GM20431 (cell line): ENCODE results near the gene LRRC23.
"Not testable (repeated sequence)": the region's sequence is repeated elsewhere in the genome, so short reads cannot be mapped to it uniquely, and the experiment has no call there.

ENCODE experiments used
- in situ Hi-C: fragments of 300-500 bp; cut with MseI, MboI; formaldehyde crosslinking; loops from one replicate; pipeline ENCODE4 v1.15.0; 2020; ENCODE audit warnings: low sequenced_read_pairs; ENCODE audit not compliant: unreplicated experiment

Gene LRRC23

GRCh38 chr12:6872073-6873048 is 32.3 kb upstream of the LRRC23 start:
- in situ Hi-C loops: no loop called here

GRCh38 chr12:6873094-6874014 is 31.3 kb upstream of the LRRC23 start, which contains the start of gene SPSB2:
SPSB2 (minus strand) TSS chr12:6873303; CDS start chr12:6872901, 402 bp downstream.
- in situ Hi-C loops: no loop called here

- in situ Hi-C loops: not testable (repeated sequence)
These were observed 30.6 kb upstream of the LRRC23 start for GRCh38 chr12:6874015-6874368.

GRCh38 chr12:6879824-6880223 is 24.8 kb upstream of the LRRC23 start:
- in situ Hi-C loops: not testable (repeated sequence)

DNA sequence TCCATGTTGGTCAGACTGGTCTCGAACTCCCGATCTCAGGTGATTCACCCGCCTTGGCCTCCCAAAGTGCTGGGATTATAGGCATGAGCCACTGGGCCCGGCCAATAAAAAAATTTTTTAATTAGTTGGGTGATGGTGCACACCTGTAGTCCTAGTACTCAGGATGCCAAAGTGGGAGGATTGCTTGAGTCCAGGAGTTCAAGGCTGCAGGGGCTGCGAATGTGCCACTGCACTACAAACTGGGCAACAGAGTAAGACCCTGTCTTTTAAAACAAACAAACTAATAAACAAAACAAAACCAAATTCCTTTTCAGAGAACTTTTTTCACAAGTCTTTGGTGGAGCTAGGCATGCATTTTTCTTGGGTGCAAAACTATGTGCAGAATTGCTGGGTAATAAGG is 21.4 kb upstream of the LRRC23 start:
- in situ Hi-C loops: no loop called here

DNA sequence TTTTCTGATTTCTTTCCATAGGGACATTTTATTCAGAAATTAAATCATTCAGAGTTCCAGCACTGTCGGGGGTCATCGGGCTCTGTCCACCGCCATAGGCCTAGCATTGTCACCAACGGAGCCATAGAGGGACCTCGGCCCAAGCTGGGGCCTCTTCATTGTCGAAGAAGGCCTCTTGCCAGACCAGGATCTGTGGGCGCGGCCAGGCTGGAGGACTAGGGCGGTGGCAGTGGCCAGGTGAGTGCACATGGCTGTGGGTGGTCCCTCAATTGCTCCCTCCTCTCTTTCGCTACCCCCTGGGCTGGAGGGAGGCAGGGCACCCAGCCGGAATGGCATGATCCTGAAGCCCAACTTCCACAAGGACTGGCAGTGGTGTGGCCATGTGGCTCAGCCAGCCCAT is 20.9 kb upstream of the LRRC23 start:
- in situ Hi-C loops: no loop called here

DNA sequence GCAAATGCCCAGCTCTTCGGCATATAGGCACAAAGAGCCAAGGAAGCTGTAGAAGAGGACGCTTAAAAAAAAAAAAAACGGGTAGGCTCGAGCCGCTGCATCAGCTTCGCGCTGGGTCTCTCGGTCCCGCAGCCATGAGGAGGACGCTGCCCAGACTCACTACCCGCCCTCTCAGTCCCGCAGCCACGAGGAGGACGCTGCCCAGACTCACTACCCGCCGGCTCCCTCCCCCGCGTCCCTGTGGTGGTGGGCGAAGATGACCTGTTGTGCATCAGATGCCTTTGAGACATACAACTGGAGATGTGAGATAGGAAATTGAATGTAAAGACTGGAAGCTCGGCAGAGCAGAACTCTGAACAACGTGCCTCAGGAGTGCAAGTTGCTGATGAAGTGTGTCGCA is 20.1 kb upstream of the LRRC23 start:
- in situ Hi-C loops: no loop called here

- in situ Hi-C loops: not testable (repeated sequence)
These were observed 18.2 kb upstream of the LRRC23 start for GRCh38 chr12:6886206-6886999.

- in situ Hi-C loops: no loop called here
These were observed 17.2 kb upstream of the LRRC23 start for GRCh38 chr12:6887460-6887859.

DNA sequence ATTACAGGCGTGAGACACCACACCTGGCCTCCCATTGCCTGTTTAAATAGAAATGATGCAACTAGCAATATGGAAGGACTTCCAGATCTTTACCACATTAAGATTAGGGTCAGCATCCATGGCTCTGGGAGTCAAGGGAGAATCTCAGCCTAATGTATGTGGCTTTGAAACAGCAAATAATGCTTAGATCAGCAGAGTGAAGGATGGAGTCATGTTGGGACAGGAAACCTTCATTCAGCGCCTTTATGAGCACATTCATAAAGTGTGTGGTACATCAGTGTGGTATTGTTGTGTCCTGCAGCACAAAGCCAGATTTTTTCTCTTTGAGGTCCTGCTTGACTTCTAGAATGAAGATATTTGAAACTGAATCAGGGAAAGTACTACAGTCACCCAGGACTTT is 16.3 kb upstream of the LRRC23 start:
- in situ Hi-C loops: no loop called here

DNA sequence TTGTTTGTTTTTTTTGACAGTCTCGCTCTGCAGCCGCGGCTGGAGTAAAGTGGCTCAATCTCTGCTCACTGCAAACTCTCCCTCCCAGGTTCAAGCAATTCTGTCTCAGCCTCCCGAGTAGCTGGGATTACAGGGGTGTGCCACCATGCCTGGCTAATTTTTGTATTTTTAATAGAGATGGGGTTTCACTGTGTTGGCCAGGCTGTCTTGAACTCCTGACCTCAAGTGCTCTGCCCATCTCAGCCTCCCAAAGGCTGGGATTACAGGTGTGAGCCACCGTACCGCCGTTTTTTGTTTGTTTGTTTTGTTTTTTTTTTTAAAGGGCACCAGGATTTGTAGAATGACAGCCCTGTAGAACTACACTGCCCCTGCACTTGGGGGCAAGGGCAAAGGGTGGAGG is 15.8 kb upstream of the LRRC23 start:
- in situ Hi-C loops: not testable (repeated sequence)

DNA sequence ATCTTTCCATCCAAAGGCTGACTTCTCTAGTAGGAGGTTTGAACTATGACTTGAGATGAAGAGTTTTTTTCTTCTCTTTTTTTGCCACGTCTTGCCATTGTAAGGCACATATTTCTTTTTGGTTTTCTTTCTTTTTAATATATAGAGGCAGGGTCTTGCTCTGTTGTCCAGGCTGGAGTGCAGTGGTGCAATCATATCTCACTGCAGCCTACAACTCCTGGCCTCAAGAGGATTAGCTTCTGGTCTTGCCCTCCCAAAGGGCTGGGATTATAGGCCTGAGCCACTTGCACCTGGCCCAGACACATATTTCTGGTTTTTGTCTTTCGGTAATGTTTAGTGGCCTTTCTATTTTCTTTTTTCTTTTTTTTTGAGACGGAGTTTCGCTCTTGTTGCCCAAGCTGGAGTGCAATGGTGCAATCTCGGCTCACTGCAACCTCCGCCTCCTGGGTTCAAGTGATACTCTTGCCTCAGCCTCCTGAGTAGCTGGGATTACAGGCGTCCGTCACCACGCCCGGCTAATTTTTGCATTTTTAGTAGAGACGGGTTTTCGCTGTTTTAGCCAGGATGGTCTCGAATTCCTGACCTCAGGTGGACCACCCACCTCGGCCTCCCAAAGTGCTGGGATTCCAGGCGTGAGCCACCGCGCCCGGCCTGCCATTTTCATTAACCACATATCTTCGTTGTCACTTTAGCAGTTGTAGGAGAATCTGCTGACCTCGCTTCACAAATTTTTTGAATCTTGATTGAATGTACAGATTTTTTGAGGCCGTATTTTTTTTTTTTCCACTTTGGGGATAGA is 14.6 kb upstream of the LRRC23 start:
- in situ Hi-C loops: not testable (repeated sequence)

DNA sequence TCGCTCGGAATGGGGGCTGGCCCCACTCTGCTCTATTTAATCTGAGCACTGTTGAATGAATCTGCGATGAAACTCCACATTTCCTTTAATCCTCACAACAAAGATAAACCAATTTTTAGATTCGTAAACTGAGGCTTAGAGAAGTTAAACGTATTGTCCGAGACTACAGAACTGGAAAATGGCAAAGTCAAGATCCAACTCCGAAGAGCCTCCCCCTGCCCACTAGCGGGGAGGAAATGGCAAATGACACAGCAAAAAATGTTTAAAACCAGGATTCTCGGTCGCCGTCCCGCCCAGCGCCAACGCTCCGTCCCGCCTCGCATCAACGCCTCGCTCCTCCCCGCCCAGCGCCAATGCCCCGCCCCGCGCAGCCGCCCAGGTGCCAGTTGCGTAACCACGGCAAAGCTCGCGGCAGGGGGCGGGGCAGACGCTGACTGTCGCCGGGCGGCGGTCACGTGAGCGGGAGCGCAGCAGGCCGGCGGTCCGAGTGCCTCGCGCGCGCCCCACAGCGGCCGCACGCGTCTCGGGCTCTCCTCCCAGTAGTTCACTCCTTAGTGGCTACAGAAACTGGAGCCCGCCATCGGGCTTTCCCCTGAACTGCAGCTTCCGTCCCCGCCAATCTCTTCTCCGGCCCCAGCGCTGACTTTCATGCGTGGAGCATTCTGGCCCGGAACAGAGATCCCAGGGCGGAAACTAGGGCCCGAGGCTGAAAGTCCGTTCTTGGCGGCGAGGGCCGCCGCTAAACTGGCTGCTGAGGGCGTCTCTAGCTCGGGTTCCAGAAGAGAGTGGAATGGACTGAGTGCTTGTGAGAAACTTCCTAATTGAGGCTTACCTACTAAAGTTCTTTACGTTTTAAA is 13.6 kb upstream of the LRRC23 start:
- in situ Hi-C loops: no loop called here

DNA sequence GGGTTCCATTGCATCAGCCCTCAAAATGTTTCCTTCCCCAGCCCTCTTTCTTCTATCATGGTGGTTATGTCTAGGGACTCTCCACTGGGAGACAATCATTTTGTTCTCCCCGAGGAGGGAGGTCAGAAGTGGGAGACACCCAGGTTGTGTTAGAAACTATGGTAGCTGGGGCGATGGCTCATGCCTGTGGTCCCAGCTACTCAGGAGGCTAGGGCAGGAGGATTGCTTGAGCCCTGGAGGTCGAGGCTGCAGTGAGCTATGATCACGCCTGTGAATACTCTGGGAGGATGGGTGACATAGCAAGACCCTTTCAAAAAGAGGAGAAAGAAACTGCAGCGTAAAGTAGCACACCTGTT is 13.0 kb upstream of the LRRC23 start:
- in situ Hi-C loops: no loop called here

DNA sequence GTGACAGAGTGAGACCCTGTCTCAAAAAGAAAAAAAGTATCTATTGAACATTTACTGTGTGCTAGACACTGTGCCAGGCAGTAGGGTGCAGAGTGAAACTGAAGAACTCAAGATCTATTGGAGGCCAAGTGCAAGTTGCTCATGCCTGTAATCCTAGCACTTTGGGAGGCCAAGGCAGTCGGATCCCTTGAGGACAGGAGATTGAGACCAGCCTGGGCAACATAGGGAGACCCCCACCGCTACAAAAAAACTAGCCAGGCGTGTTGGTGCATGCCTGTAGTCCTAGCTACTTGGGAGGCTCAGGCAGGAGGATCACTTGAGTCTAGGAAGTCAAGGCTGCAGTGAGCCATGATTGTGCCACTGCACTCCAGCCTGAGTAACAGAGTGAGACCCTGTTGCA is 11.9 kb upstream of the LRRC23 start:
- in situ Hi-C loops: not testable (repeated sequence)

GRCh38 chr12:6894321-6894720 is 10.3 kb upstream of the LRRC23 start:
- in situ Hi-C loops: no loop called here

DNA sequence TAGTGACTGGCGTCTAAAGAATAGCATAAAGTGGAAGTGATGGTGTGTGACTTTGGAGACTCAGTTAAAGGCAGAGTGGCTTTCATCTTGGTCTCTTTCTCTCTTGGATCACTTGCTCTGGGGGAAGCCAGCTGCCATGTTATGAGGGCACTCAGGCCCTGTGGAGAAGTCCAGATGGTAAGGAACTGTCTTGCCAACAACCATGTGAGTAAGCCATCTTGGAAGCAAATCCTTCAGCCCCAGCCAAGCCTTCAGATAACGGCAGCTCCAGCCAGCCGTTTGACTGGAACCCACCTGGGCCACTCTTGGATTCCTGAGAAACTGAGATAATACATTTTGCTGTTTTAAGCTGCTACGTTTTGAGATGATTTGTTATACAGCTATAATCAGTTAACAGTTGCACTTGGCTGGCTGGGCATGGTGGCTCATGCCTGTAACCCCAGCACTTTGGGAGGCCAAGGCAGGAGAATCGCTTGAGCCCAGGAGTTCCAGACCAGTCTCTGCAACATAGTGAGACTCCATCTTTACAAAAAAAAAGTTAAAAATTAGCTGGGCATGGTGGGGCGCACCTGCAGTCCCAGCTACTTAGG is 7.7 kb upstream of the LRRC23 start:
- in situ Hi-C loops: no loop called here

DNA sequence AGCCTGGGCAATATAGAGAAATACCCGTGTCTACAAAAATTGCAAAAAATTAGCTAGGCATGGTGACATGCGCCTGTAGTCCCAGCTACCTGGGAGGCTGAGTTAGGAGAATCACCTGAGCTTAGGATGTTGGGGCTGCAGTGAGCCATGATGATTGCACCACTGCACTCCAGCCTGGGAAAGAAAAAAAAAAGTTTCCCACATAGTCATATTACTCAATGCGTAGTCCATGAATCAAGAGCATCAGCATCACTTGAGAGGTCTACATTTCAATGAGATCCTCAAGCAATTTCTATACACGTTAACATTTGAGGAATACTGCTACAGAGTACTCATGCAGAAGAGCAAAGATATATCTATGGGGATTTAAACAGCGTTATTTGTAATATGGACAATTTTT is 5.2 kb upstream of the LRRC23 start:
- in situ Hi-C loops: no loop called here
